Mononuclear cell (primary cell): ENCODE data around the gene ANGEL2. TPM values are rescaled to one million over a fixed set of nuclear protein-coding genes. Genes with fewer than 3 reads are reported as not detected.
"Not testable (repeated sequence)": the region's sequence is repeated elsewhere in the genome, so short reads cannot be mapped to it uniquely, and the experiment has no call there.

Source experiments
- H3K27me3 ChIP-seq: 2 replicates; pipeline ENCODE4 v1.6.0; 2011; ENCODE audit warnings: low read length, control low read depth; ENCODE audit not compliant: insufficient read depth
- H3K4me1 ChIP-seq: 2 replicates; pipeline ENCODE4 v1.5.1; 2011; ENCODE audit warnings: mild to moderate bottlenecking, low read length, control low read depth; ENCODE audit not compliant: insufficient read depth
- H3K4me3 ChIP-seq: 2 replicates; pipeline ENCODE4 v1.5.1; 2011; ENCODE audit warnings: mild to moderate bottlenecking, low read length, moderate library complexity
- H3K9me3 ChIP-seq: 2 replicates; pipeline ENCODE4 v1.5.1; 2011; ENCODE audit warnings: low read depth, mild to moderate bottlenecking, control low read depth, low read length
- total RNA-seq: library from RNA; depleted of rRNA; stranded (reverse); fragments of >200 nt; gene quantifications from one replicate; pipeline ENCODE4 v1.2.3, GENCODE V29; 2012

Gene ANGEL2
- total RNA-seq = 73.7 TPM

GRCh38 chr1:213015099-213016050, at the start of gene ANGEL2:
ANGEL2 (minus strand) TSS chr1:213015867; CDS start chr1:213015671, 196 bp downstream.
- Histone ChIP-seq H3K4me3 (peak within 1 kb of the TSS; percentile 68), H3K9me3 (no peaks in the 10 kb centered on the region), H3K27me3 (no peaks in the 10 kb centered on the region), H3K4me1 (peaks cover 22% of the 10 kb centered on the region)

- H3K27me3 ChIP-seq = no peaks in the 10 kb centered on the region
- H3K9me3 ChIP-seq = no peaks in the 10 kb centered on the region
- peaks cover 3% of the 10 kb centered on the region for H3K4me1 ChIP-seq
- no peak overlapping the region for H3K4me3 ChIP-seq
Measured at GRCh38 chr1:213061263-213061662, 45.6 kb upstream of the ANGEL2 start.

- H3K4me3 ChIP-seq = no peak overlapping the region
- no peaks in the 10 kb centered on the region for H3K9me3 ChIP-seq
- no peaks in the 10 kb centered on the region for H3K4me1 ChIP-seq
- no peaks in the 10 kb centered on the region for H3K27me3 ChIP-seq
Measured at GRCh38 chr1:213060836-213061235, 45.2 kb upstream of the ANGEL2 start.

- no peaks in the 10 kb centered on the region for H3K27me3 ChIP-seq
- peaks cover 5% of the 10 kb centered on the region for H3K4me1 ChIP-seq
- H3K9me3 ChIP-seq = no peaks in the 10 kb centered on the region
Measured at GRCh38 chr1:213057264-213058059, 41.8 kb upstream of the ANGEL2 start.

GRCh38 chr1:213055767-213056166, 40.1 kb upstream of the ANGEL2 start:
- Histone ChIP-seq H3K4me3 (no peak overlapping the region), H3K4me1 (peaks cover 17% of the 10 kb centered on the region), H3K9me3 (no peaks in the 10 kb centered on the region), H3K27me3 (no peaks in the 10 kb centered on the region)

More at GRCh38 chr1:213057264-213058059, 41.8 kb upstream of the ANGEL2 start:
- no peak overlapping the region for H3K4me3 ChIP-seq

- no peaks in the 10 kb centered on the region for H3K9me3 ChIP-seq
- H3K4me3 ChIP-seq = no peak overlapping the region
- H3K27me3 ChIP-seq = no peaks in the 10 kb centered on the region
- H3K4me1 ChIP-seq = peaks cover 24% of the 10 kb centered on the region
Measured at GRCh38 chr1:213054733-213055591, 39.3 kb upstream of the ANGEL2 start.

- Histone ChIP-seq H3K9me3 (no peaks in the 10 kb centered on the region), H3K4me3 (no peak overlapping the region), H3K27me3 (peaks cover 4% of the 10 kb centered on the region), H3K4me1 (peaks cover 24% of the 10 kb centered on the region)
Measured at GRCh38 chr1:213054142-213054541, 38.5 kb upstream of the ANGEL2 start.

GRCh38 chr1:213053455-213053854, 37.8 kb upstream of the ANGEL2 start:
- H3K9me3 ChIP-seq = no peaks in the 10 kb centered on the region
- peaks cover 24% of the 10 kb centered on the region for H3K4me1 ChIP-seq
- H3K27me3 ChIP-seq = peaks cover 5% of the 10 kb centered on the region
- no peak overlapping the region for H3K4me3 ChIP-seq

GRCh38 chr1:213051881-213052202, 36.2 kb upstream of the ANGEL2 start:
- no peaks in the 10 kb centered on the region for H3K9me3 ChIP-seq
- H3K4me3 ChIP-seq = peak overlapping the region; percentile 85
- H3K4me1 ChIP-seq = peaks cover 24% of the 10 kb centered on the region
- H3K27me3 ChIP-seq = peaks cover 11% of the 10 kb centered on the region

GRCh38 chr1:213051127-213051880, 35.6 kb upstream of the ANGEL2 start, which contains the start of gene RPS6KC1:
RPS6KC1 (plus strand) TSS chr1:213051241; CDS start chr1:213051405, 164 bp downstream.
- peaks cover 11% of the 10 kb centered on the region for H3K27me3 ChIP-seq
- no peaks in the 10 kb centered on the region for H3K9me3 ChIP-seq
- peak within 1 kb of the TSS; percentile 85 for H3K4me3 ChIP-seq
- peaks cover 24% of the 10 kb centered on the region for H3K4me1 ChIP-seq

GRCh38 chr1:213050745-213051126, 35.1 kb upstream of the ANGEL2 start:
- Histone ChIP-seq H3K4me1 (peaks cover 24% of the 10 kb centered on the region), H3K9me3 (no peaks in the 10 kb centered on the region), H3K27me3 (peaks cover 11% of the 10 kb centered on the region), H3K4me3 (peak overlapping the region; percentile 85)

- Histone ChIP-seq H3K9me3 (no peaks in the 10 kb centered on the region), H3K4me1 (peaks cover 24% of the 10 kb centered on the region), H3K4me3 (no peak overlapping the region), H3K27me3 (peaks cover 11% of the 10 kb centered on the region)
Measured at GRCh38 chr1:213049232-213049631, 33.6 kb upstream of the ANGEL2 start.

- H3K4me1 ChIP-seq, H3K9me3 ChIP-seq, H3K4me3 ChIP-seq: not testable (repeated sequence)
- H3K27me3 ChIP-seq = peaks cover 11% of the 10 kb centered on the region
Measured at GRCh38 chr1:213045321-213046226, 29.9 kb upstream of the ANGEL2 start.
